Measurements from ENCODE around the gene OPCML. TPM values are rescaled to one million over a fixed set of nuclear protein-coding genes. Genes with fewer than 3 reads are reported as not detected.

Gene OPCML
- total and polyA plus RNA-seq, 2 experiments from 2014 or later: 1.2 to 4.4 TPM

GRCh38 chr11:132499661-132500060, 1032.6 kb downstream of the OPCML start:
- ATAC-seq (no peak), DNase-seq (ENCODE audit: low spot score) (no peak)
- H3K27me3 ChIP-seq (ENCODE audit: insufficient read depth): no peaks in the 10 kb centered on the region
- H3K9me2 ChIP-seq (ENCODE audit: insufficient read depth): no peaks in the 10 kb centered on the region
- H3K27ac Mint-ChIP-seq: no peak overlapping the region
- peaks cover 9% of the 10 kb centered on the region; the same call in 2 of the 3 replicates for H3K4me1 Mint-ChIP-seq
- H3K36me3 ChIP-seq (ENCODE audit: insufficient read depth): no peaks in the 10 kb centered on the region
- no peak overlapping the region for H3K27ac ChIP-seq (ENCODE audit: low read depth)
- H4K20me1 ChIP-seq (replicated peaks; ENCODE audit: insufficient read depth): no peaks in the 10 kb centered on the region
- H3K4me3 ChIP-seq: no peak overlapping the region
- no peaks in the 10 kb centered on the region for H3K79me2 ChIP-seq (replicated peaks; ENCODE audit: insufficient read depth)
- H2AFZ ChIP-seq: no peak overlapping the region
- TF ChIP-seq NANOG (IDR thresholded peaks at IDR 0.05; ENCODE audit: borderline replicate concordance) (no peak), JUNB (IDR thresholded peaks at IDR 0.05; ENCODE audit: unreplicated experiment) (no peak), POLR2AphosphoS5 (IDR thresholded peaks at IDR 0.05; ENCODE audit: low read depth) (no peak), ZNF331 (CRISPR knock-in tag; IDR thresholded peaks at IDR 0.05; ENCODE audit: low read depth) (no peak), REST (IDR thresholded peaks at IDR 0.05; ENCODE audit: unreplicated experiment) (no peak), EZH2phosphoT487 (IDR thresholded peaks at IDR 0.05; ENCODE audit: unreplicated experiment) (no peak), STAT1 (IDR thresholded peaks at IDR 0.05; ENCODE audit: unreplicated experiment) (no peak), EZH2 (IDR thresholded peaks at IDR 0.05; ENCODE audit: low read depth, unreplicated experiment) (no peak), ZNF114 (CRISPR knock-in tag; IDR thresholded peaks at IDR 0.05) (no peak), CREB1 (CRISPR knock-in tag; IDR thresholded peaks at IDR 0.05; ENCODE audit: low read depth) (no peak), ETS1 (IDR thresholded peaks at IDR 0.05) (no peak), CTCF (conservative IDR thresholded peaks at IDR 0.05; ENCODE audit: low read depth in 2 of 2) (no peak)
- TF ChIP-seq, protein P1, sequence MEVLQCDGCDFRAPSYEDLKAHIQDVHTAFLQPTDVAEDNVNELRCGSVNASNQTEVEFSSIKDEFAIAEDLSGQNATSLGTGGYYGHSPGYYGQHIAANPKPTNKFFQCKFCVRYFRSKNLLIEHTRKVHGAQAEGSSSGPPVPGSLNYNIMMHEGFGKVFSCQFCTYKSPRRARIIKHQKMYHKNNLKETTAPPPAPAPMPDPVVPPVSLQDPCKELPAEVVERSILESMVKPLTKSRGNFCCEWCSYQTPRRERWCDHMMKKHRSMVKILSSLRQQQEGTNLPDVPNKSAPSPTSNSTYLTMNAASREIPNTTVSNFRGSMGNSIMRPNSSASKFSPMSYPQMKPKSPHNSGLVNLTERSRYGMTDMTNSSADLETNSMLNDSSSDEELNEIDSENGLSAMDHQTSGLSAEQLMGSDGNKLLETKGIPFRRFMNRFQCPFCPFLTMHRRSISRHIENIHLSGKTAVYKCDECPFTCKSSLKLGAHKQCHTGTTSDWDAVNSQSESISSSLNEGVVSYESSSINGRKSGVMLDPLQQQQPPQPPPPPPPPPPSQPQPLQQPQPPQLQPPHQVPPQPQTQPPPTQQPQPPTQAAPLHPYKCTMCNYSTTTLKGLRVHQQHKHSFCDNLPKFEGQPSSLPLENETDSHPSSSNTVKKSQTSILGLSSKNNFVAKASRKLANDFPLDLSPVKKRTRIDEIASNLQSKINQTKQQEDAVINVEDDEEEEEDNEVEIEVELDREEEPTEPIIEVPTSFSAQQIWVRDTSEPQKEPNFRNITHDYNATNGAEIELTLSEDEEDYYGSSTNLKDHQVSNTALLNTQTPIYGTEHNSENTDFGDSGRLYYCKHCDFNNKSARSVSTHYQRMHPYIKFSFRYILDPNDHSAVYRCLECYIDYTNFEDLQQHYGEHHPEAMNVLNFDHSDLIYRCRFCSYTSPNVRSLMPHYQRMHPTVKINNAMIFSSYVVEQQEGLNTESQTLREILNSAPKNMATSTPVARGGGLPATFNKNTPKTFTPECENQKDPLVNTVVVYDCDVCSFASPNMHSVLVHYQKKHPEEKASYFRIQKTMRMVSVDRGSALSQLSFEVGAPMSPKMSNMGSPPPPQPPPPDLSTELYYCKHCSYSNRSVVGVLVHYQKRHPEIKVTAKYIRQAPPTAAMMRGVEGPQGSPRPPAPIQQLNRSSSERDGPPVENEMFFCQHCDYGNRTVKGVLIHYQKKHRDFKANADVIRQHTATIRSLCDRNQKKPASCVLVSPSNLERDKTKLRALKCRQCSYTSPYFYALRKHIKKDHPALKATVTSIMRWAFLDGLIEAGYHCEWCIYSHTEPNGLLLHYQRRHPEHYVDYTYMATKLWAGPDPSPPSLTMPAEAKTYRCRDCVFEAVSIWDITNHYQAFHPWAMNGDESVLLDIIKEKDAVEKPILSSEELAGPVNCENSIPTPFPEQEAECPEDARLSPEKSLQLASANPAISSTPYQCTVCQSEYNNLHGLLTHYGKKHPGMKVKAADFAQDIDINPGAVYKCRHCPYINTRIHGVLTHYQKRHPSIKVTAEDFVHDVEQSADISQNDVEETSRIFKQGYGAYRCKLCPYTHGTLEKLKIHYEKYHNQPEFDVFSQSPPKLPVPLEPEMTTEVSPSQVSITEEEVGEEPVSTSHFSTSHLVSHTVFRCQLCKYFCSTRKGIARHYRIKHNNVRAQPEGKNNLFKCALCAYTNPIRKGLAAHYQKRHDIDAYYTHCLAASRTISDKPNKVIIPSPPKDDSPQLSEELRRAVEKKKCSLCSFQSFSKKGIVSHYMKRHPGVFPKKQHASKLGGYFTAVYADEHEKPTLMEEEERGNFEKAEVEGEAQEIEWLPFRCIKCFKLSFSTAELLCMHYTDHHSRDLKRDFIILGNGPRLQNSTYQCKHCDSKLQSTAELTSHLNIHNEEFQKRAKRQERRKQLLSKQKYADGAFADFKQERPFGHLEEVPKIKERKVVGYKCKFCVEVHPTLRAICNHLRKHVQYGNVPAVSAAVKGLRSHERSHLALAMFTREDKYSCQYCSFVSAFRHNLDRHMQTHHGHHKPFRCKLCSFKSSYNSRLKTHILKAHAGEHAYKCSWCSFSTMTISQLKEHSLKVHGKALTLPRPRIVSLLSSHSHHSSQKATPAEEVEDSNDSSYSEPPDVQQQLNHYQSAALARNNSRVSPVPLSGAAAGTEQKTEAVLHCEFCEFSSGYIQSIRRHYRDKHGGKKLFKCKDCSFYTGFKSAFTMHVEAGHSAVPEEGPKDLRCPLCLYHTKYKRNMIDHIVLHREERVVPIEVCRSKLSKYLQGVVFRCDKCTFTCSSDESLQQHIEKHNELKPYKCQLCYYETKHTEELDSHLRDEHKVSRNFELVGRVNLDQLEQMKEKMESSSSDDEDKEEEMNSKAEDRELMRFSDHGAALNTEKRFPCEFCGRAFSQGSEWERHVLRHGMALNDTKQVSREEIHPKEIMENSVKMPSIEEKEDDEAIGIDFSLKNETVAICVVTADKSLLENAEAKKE (CRISPR knock-in tag; IDR thresholded peaks at IDR 0.05): no peak
- peaks cover 13% of the 10 kb centered on the region; the same call in 1 of the 2 replicates for H3K4me1 ChIP-seq (ENCODE audit: insufficient read depth)
- no peaks in the 10 kb centered on the region for H3K36me3 Mint-ChIP-seq (ENCODE audit: low read depth)
- peaks cover 5% of the 10 kb centered on the region for H3K27me3 Mint-ChIP-seq (ENCODE audit: insufficient read depth, low read depth, poor library complexity)
- H3K9me3 Mint-ChIP-seq: no peaks in the 10 kb centered on the region; the same call in 2 of the 3 replicates
- no peak overlapping the region for H3K4me2 ChIP-seq
- H3F3A ChIP-seq (replicated peaks; ENCODE audit: low read depth): no peaks in the 10 kb centered on the region
- no peak overlapping the region for H3K4me3 Mint-ChIP-seq

Measured in GM23338 (cell line).